ENCODE measurements around the gene DCTN3. TPM values are rescaled to one million over a fixed set of nuclear protein-coding genes. Genes with fewer than 3 reads are reported as not detected.
"Not testable (repeated sequence)": the region's sequence is repeated elsewhere in the genome, so short reads cannot be mapped to it uniquely, and the experiment has no call there.

The DCTN3 gene
- total RNA-seq, 1 donor from 2014 or later, result 105 TPM

- Mint-ChIP-seq H3K4me1 (ENCODE audit: unreplicated experiment) (peaks cover 32% of the 10 kb centered on the region), H3K36me3 (ENCODE audit: unreplicated experiment) (peaks cover 12% of the 10 kb centered on the region), H3K27ac (ENCODE audit: unreplicated experiment) (peak overlapping the region; percentile 82), H3K4me3 (ENCODE audit: unreplicated experiment) (peak overlapping the region; percentile 88), H3K9me3 (ENCODE audit: unreplicated experiment) (no peaks in the 10 kb centered on the region), H3K27me3 (ENCODE audit: unreplicated experiment) (no peaks in the 10 kb centered on the region)
- no peak for TF ChIP-seq CTCF (IDR thresholded peaks at IDR 0.05)
- no peak for DNase-seq (ENCODE audit: extremely low spot score, unreplicated experiment)
Observed at GRCh38 chr9:34647084-34647403, 26.7 kb upstream of the DCTN3 start.

GRCh38 chr9:34646211-34647083 lies 26.2 kb upstream of the DCTN3 start, which contains the start of gene GALT:
Gene GALT, plus strand, starts transcription at chr9:34646675. Its CDS starts 30 bp downstream, at chr9:34646705.
- DNase-seq (ENCODE audit: extremely low spot score, unreplicated experiment), result peak; percentile 97
- Mint-ChIP-seq H3K9me3 (ENCODE audit: unreplicated experiment) (no peaks in the 10 kb centered on the region), H3K4me3 (ENCODE audit: unreplicated experiment) (peak within 1 kb of the TSS; percentile 88), H3K27me3 (ENCODE audit: unreplicated experiment) (no peaks in the 10 kb centered on the region), H3K4me1 (ENCODE audit: unreplicated experiment) (peaks cover 26% of the 10 kb centered on the region), H3K36me3 (ENCODE audit: unreplicated experiment) (peaks cover 12% of the 10 kb centered on the region), H3K27ac (ENCODE audit: unreplicated experiment) (peak within 1 kb of the TSS; percentile 82)
- TF ChIP-seq CTCF (IDR thresholded peaks at IDR 0.05), result peak; percentile 51

- no peaks in the 10 kb centered on the region for H3K27me3 Mint-ChIP-seq (ENCODE audit: unreplicated experiment)
- peaks cover 12% of the 10 kb centered on the region for H3K36me3 Mint-ChIP-seq (ENCODE audit: unreplicated experiment)
- no peak overlapping the region for H3K27ac Mint-ChIP-seq (ENCODE audit: unreplicated experiment)
- no peak for DNase-seq (ENCODE audit: extremely low spot score, unreplicated experiment)
- H3K4me3 Mint-ChIP-seq (ENCODE audit: unreplicated experiment), result no peak overlapping the region
- TF ChIP-seq CTCF (IDR thresholded peaks at IDR 0.05), result no peak
- no peaks in the 10 kb centered on the region for H3K9me3 Mint-ChIP-seq (ENCODE audit: unreplicated experiment)
- H3K4me1 Mint-ChIP-seq (ENCODE audit: unreplicated experiment), result peaks cover 18% of the 10 kb centered on the region
Observed at GRCh38 chr9:34644766-34645314, 24.5 kb upstream of the DCTN3 start.

GRCh38 chr9:34642679-34643078 lies 22.4 kb upstream of the DCTN3 start:
- H3K27ac Mint-ChIP-seq (ENCODE audit: unreplicated experiment), result no peak overlapping the region

GRCh38 chr9:34639322-34639721 lies 19.0 kb upstream of the DCTN3 start:
- peaks cover 20% of the 10 kb centered on the region for H3K4me1 Mint-ChIP-seq (ENCODE audit: unreplicated experiment)
- H3K4me3 Mint-ChIP-seq (ENCODE audit: unreplicated experiment); H3K27me3 Mint-ChIP-seq (ENCODE audit: unreplicated experiment); H3K27ac Mint-ChIP-seq (ENCODE audit: unreplicated experiment); DNase-seq (ENCODE audit: extremely low spot score, unreplicated experiment); H3K36me3 Mint-ChIP-seq (ENCODE audit: unreplicated experiment); H3K9me3 Mint-ChIP-seq (ENCODE audit: unreplicated experiment): not testable (repeated sequence)

More at GRCh38 chr9:34642679-34643078, 22.4 kb upstream of the DCTN3 start:
- Mint-ChIP-seq H3K27me3 (ENCODE audit: unreplicated experiment) (no peaks in the 10 kb centered on the region), H3K4me1 (ENCODE audit: unreplicated experiment) (peaks cover 22% of the 10 kb centered on the region), H3K4me3 (ENCODE audit: unreplicated experiment) (no peak overlapping the region), H3K36me3 (ENCODE audit: unreplicated experiment) (no peaks in the 10 kb centered on the region), H3K9me3 (ENCODE audit: unreplicated experiment) (no peaks in the 10 kb centered on the region)
- no peak for TF ChIP-seq CTCF (IDR thresholded peaks at IDR 0.05)
- no peak for DNase-seq (ENCODE audit: extremely low spot score, unreplicated experiment)
